ENCODE measurements around the gene SEPTIN8. TPM values are rescaled to one million over a fixed set of nuclear protein-coding genes. Genes with fewer than 3 reads are reported as not detected.

Gene SEPTIN8
- total RNA-seq, 1 experiment from 2014 or later: 47.8 TPM

DNA sequence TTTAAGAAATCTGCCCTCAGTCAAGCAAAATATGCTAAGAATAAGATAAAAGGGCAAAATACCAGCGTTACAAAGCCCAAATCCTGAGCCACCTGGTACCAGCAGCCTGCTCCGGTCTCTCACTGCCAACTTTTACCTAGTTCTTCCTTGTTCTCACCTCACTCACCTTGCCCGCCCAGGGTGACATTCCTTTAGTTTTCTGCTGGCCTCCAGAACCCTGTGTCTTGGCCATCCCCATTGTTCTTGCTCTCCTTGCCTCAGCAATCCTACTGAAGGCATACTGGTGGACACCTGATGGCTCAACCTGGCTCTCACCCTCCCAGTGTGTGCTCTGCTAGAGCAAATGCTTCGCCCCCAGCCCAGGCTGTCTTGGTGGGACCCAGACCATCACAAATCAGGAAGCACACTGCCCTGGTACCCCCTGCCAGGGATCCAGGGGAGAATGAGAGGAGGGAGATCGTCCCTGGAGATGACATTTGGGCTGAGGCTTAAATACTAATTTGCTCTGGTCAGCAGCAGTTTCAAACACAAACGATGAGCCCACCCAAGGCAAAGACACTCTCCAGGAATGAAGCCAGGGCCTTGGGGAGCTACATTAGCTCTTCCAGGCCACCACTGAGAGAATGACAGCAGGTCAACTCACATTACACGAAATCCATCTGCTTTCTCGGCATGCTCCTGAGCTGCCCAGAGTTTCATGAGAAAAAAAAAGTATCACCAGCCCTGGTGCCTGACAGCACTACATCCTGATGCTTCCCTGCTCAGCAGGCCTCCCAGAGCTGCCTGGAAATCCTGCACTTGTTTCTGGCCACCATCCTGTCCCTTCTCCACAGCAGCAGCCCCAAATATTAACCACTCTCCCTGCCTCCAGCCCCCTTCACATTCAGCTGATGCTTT is 12.2 kb upstream of the SEPTIN8 start:
- in situ Hi-C loops (cut with HindIII; ENCODE audit: low sequenced_read_pairs): no loop called here
- DNase-seq (ENCODE audit: low spot score): peak; percentile 93

DNA sequence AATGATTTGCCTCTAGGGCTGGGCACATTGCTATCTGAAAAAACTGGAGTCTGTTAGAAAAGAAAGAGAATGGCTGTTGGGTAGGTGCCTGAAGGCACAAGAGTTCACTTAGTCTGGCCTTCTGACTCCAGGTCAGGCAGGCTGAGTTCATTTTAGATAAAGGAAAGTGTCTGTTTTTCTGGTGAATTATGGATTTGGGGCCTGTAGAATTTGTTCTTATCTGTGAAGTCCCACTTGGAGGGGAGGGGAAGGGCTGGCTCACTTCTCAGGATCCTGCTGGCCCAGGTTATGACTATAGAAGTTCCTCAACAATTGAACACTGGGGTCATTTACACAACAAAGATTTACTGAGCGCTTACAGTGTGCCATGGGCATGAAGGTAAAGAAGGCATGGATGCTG is 11.5 kb upstream of the SEPTIN8 start:
- DNase-seq (ENCODE audit: low spot score): no peak
- in situ Hi-C loops (cut with HindIII; ENCODE audit: low sequenced_read_pairs): no loop called here

DNA sequence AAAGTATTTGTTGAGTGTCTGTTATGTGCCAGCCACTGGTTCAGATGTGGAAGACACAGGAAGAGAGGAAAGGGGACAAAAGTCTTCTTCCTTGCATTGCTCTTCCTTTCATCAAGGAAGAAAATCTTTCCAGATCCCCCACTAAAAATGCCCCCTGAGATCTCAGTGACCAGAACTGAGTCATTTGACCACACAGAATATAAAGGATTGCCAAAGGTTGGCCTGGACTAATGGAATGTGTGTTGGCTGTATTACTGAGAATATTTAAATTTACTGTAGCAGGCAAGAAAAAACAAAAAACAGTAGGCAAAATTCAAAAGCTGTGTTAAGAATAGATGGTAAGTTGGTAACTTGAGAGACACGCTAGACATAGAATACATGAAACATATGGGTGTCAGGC is 10.0 kb upstream of the SEPTIN8 start:
- in situ Hi-C loops (cut with HindIII; ENCODE audit: low sequenced_read_pairs): no loop called here
- no peak for DNase-seq (ENCODE audit: low spot score)

GRCh38 chr5:132785864-132786263 is 8.8 kb upstream of the SEPTIN8 start:
- in situ Hi-C loops (cut with HindIII; ENCODE audit: low sequenced_read_pairs): no loop called here
- DNase-seq (ENCODE audit: low spot score): no peak

DNA sequence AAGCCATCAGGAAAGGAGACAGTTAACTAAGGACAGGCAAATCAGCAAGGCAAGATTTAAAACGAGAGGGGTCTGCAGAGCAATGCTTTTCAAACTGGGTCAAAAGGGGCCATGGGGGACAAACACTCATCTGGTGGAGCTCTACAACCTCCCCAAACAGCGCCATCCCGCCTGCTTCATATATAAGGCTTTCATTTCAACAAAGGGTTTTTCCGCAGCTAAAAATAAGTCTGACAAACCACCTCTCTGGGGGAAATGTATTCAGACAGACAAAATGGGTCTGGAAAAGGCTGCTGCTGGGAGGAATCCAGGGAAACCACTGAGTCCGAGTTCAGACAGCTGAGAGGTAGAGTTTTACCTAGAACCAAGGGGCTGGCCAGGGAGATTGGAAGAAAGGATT is 8.3 kb upstream of the SEPTIN8 start:
- DNase-seq (ENCODE audit: low spot score): no peak
- in situ Hi-C loops (cut with HindIII; ENCODE audit: low sequenced_read_pairs): no loop called here

DNA sequence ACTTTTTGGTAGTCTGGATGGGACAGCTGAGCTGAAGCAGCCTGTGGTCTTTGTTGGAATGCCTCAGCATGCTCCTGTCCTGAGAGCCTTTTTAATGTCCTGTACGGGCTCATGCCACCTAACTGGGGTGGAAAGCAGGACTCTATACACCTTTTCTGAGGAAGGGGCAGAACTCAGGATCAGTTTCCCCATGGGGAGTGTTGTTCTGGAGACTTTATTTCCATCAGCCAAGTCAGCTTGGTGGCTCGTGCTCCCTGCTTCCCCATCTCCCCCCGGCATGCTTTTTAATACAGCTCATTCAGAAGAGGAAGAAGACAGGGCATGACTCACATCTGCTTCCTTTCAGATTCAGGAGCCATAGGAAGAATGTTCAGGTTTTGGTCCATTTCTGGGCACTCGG is 5.1 kb upstream of the SEPTIN8 start:
- in situ Hi-C loops (cut with HindIII; ENCODE audit: low sequenced_read_pairs): no loop called here
- DNase-seq (ENCODE audit: low spot score): no peak

GRCh38 chr5:132781029-132781428 is 4.0 kb upstream of the SEPTIN8 start:
- no peak for DNase-seq (ENCODE audit: low spot score)
- in situ Hi-C loops (cut with HindIII; ENCODE audit: low sequenced_read_pairs): no loop called here

GRCh38 chr5:132780577-132780976 is 3.5 kb upstream of the SEPTIN8 start:
- DNase-seq (ENCODE audit: low spot score): no peak
- in situ Hi-C loops (cut with HindIII; ENCODE audit: low sequenced_read_pairs): no loop called here

DNA sequence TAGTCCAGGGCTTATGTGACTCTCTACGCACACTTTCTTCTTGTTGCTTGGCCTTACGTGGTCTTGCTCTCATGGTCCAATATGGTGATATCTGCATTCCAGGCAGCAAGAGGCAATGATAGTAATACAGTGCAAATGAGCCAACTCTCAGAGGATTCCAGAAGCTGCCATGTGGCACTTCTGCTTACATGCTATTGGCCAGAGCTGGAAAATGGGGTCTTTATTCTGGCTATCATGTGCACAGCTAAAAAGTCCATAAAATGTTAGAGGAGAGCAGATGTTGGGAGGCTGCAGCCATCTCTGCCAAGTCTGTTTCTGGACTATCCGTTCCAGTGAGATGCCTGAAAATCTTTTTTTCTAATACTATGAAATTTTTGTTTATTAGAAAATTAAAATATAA is 2.9 kb upstream of the SEPTIN8 start:
- in situ Hi-C loops (cut with HindIII; ENCODE audit: low sequenced_read_pairs): no loop called here

GRCh38 chr5:132778856-132779255 is 1.8 kb upstream of the SEPTIN8 start:
- in situ Hi-C loops (cut with HindIII; ENCODE audit: low sequenced_read_pairs): no loop called here
- no peak for DNase-seq (ENCODE audit: low spot score)

More for the DNA sequence above, 2.9 kb upstream of the SEPTIN8 start:
- DNase-seq (ENCODE audit: low spot score): no peak

DNA sequence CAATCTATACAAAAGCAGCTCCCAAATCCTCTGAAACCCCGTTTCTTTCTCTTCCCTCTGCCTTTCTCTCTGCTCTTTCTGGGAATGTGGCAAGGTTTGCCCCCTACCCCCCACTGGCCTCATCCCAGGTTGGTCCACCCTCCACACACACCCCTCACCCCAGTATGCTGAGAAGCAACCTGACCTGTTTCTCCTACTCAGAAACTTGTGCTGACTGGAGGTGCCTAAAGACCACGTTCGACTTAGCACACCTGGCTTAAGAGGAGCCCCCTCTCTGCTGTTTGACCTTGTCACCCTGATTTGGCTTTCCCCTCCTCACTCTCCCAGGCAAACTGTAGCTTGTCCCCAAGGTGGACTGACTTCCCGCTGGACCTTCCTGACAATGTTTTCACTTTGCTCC is 1.1 kb upstream of the SEPTIN8 start:
- in situ Hi-C loops (cut with HindIII; ENCODE audit: low sequenced_read_pairs): no loop called here
- no peak for DNase-seq (ENCODE audit: low spot score)

- DNase-seq (ENCODE audit: low spot score): no peak
- in situ Hi-C loops (cut with HindIII; ENCODE audit: low sequenced_read_pairs): no loop called here
These were observed 166 bp downstream of the SEPTIN8 start for GRCh38 chr5:132776938-132777208.

GRCh38 chr5:132776131-132776937 is 705 bp downstream of the SEPTIN8 start:
- in situ Hi-C loops (cut with HindIII; ENCODE audit: low sequenced_read_pairs): no loop called here
- DNase-seq (ENCODE audit: low spot score): peak; percentile 50

- in situ Hi-C loops (cut with HindIII; ENCODE audit: low sequenced_read_pairs): no loop called here
- DNase-seq (ENCODE audit: low spot score): peak; percentile 65
These were observed 1.5 kb downstream of the SEPTIN8 start for GRCh38 chr5:132775476-132775961.

DNA sequence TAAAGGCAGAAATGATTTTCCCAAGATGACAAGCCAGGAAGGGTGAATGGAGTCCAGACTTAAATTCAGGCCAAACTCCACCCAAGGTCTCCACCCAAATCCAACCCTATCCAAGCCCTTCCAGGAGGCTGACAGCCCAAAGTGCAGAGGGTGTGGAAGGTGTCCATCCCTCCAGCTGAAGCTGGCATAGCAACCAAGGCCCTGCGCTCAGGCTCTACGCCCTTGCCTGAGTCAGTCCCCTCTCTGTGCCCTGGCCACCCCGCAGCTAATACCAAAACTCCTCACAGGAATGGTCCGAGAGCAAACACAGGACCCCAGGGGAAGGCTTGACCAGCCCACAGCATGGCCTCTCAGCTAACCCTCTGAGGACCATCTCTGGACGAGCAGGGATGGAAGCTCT is 2.1 kb downstream of the SEPTIN8 start:
- DNase-seq (ENCODE audit: low spot score): peak; percentile 37
- in situ Hi-C loops (cut with HindIII; ENCODE audit: low sequenced_read_pairs): no loop called here

- no peak for DNase-seq (ENCODE audit: low spot score)
- in situ Hi-C loops (cut with HindIII; ENCODE audit: low sequenced_read_pairs): no loop called here
These were observed 2.6 kb downstream of the SEPTIN8 start for GRCh38 chr5:132774406-132774805.

DNA sequence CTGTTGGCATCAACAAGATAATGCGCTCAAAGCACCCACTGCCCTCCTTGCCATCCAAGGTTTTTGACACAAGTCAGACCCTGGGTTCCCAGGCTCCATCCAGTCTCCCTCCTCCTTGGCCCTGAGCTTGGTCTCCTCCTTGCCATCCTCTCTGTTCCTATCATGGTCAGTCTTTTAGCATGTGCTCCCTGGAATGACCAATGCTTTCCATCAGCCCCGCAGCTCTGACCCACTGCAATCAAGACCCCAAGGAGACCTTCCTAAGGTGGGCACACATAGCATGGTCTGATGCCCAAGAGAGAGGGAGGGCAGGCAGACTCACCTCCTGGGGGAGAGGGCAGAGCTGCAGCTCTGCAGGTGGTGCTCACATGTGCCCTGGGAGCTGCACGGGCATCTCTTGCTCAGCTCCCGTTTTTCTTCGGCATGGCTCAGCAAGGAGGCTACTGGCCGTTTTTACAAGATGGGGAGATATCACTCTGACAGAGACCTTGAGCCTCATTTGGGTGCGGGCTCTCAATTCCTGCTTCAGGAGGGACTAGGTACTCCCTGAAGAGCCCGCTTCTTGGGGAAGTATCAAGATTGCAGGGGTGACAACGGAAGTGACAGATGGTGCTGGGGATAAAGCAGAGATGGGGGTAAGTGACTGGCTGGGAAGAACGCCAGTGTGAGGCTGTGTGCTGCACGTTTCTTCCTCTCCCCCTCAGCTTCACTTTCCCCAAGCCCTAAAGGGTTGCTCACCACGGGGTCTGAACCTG is 3.3 kb downstream of the SEPTIN8 start:
- peak; percentile 71 for DNase-seq (ENCODE audit: low spot score)
- in situ Hi-C loops (cut with HindIII; ENCODE audit: low sequenced_read_pairs): no loop called here

DNA sequence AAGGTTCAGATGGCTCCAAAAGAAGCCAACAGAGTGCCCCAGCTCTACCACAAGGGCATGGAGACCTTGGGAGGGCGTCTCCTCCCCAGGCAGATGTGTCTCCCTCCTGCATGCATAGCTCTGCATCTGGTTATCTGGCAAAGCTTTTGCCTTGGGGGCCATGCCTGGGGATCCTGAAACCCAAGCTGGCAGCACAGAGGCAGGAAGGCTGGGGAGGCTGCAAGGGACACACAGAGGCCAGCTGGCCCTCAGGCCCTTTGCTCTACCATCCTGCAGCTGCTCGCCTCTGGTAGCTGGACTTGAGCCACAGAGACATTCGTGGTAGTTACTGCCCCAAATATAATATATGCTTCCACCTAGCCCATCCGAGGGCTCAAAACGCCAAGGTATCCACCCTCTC is 3.9 kb downstream of the SEPTIN8 start:
- no peak for DNase-seq (ENCODE audit: low spot score)
- in situ Hi-C loops (cut with HindIII; ENCODE audit: low sequenced_read_pairs): no loop called here

DNA sequence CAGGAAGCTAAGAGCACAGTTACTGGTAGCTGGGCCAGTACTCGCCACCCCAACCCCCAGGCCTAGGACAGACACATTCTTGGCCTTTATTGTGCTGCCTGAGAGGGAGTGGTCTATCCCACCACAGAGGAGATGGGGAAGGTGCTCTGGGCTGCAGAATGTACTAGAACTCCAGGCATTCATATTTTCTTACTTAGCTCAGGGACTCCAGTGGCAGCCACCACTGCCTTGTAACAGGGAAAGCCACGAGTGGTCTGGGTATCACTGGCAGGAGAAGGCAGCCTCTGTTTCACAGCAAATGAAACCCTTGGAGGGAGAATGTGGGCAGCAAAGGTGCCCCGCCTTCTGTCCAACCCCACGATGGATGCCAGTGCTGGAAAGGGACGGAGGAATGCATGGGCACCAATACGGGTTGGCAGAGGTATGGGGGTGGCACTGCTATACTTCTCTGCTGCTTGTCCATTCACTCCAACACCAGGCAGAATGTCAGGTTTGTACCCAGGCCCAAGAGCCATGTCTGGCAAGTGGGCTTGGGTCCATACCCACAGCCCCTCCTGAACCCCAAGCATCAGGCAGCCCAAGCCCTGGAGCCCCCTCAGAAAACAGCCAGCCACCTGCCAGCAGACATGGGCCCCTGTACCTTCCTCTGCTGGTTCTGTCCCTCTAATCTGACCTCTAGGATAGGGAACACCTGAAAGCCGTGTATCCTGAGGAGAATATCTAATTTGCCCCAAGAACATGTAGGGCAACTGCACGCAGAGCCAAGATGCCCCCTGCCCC is 4.6 kb downstream of the SEPTIN8 start:
- in situ Hi-C loops (cut with HindIII; ENCODE audit: low sequenced_read_pairs): no loop called here
- no peak for DNase-seq (ENCODE audit: low spot score)
